ENCODE data around the gene VIM.

- TF ChIP-seq CTCF (conservative IDR thresholded peaks at IDR 0.05; ENCODE audit: low read length): no peak
- no peak for TF ChIP-seq EZH2phosphoT487 (IDR thresholded peaks at IDR 0.05; ENCODE audit: borderline replicate concordance, low read depth, low read length)
These were observed 5.7 kb upstream of the VIM start for GRCh38 chr10:17222329-17222728.
